Measurements from ENCODE around the gene NRF1. TPM values are rescaled to one million over a fixed set of nuclear protein-coding genes. Genes with fewer than 3 reads are reported as not detected.
A peak's percentile ranks its signal among the peaks of the same experiment; 100 is the strongest.

NRF1 gene
- total and polyA plus RNA-seq, 2 of the 13 experiments (the other 11 are each of a cell fraction or from before 2014, with no cell fraction given), result 9.3 to 10.1 TPM

- TF ChIP-seq ZNF841 (CRISPR knock-in tag; IDR thresholded peaks at IDR 0.05; ENCODE audit: borderline replicate concordance) (no peak), TBX3 (IDR thresholded peaks at IDR 0.05; ENCODE audit: borderline replicate concordance) (no peak), BCL6 (CRISPR knock-in tag; IDR thresholded peaks at IDR 0.05) (peak; percentile 97), ATRX (CRISPR knock-in tag; IDR thresholded peaks at IDR 0.05; ENCODE audit: borderline replicate concordance) (no peak), CHCHD3 (CRISPR knock-in tag; IDR thresholded peaks at IDR 0.05) (no peak), IRX3 (CRISPR knock-in tag; IDR thresholded peaks at IDR 0.05; ENCODE audit: borderline replicate concordance, low read depth) (no peak), KAT8 (CRISPR knock-in tag; IDR thresholded peaks at IDR 0.05) (no peak), TCF7 (IDR thresholded peaks at IDR 0.05; ENCODE audit: low read depth) (peak; percentile 56)
- DNase-seq (ENCODE audit: low spot score), result no peak
- 26% methylated on average over 11 of the region's 13 CpGs for WGBS (ENCODE audit: low lambda C conversion rate)
- peaks cover 15% of the 10 kb centered on the region for H3K4me1 ChIP-seq (ENCODE audit: insufficient read depth, low read length)
- H2AFZ ChIP-seq (ENCODE audit: low read length), result no peak overlapping the region
- no peak overlapping the region for H3K4me2 ChIP-seq (ENCODE audit: low read depth, low read length)
- peaks cover 16 to 73% of the 10 kb centered on the region in 2 experiments for H3K27me3 ChIP-seq (ENCODE audit: control insufficient read depth in 1 of 2, insufficient read depth in 2 of 2, low read length in 2 of 2)
- H4K20me1 ChIP-seq (ENCODE audit: insufficient read depth, low read length), result peaks cover 8% of the 10 kb centered on the region; the same call in 1 of the 2 replicates
- no peak overlapping the region for H3K4me3 ChIP-seq (replicated peaks in 1 of 3; ENCODE audit: insufficient read depth in 1 of 3, low read depth in 2 of 3, low read length in 3 of 3)
- no peaks in the 10 kb centered on the region for H3K36me3 ChIP-seq (replicated peaks in 1 of 2; ENCODE audit: control insufficient read depth in 1 of 2, insufficient read depth in 2 of 2, low read length in 2 of 2)
- no peaks in the 10 kb centered on the region for H3K9me3 ChIP-seq (ENCODE audit: low read length)
- H3K27ac ChIP-seq (ENCODE audit: extremely low read length, insufficient read depth, low read length), result no peak overlapping the region
- intact Hi-C loops (cut with micrococcal nuclease; ENCODE audit: unreplicated experiment), result no loop called here
- BruUV-seq (replicated peaks), result no TSS peak
- H3K9ac ChIP-seq (ENCODE audit: insufficient read depth, low read depth, low read length), result no peak overlapping the region
- ATAC-seq, result peak; percentile 46
- no peak for FAIRE-seq
- in situ Hi-C loops (cut with HindIII; ENCODE audit: extremely low pct_ligation_motif_present, low pct_unique_long_range_greater_than_20kb), result no loop called here
- ChIA-PET POLR2A (no interaction called here), CTCF (ENCODE audit: low intra/inter-chr PET ratio, low total read pairs) (no interaction called here)
- H3K79me2 ChIP-seq (ENCODE audit: insufficient read depth, low read length), result no peaks in the 10 kb centered on the region
Measured at GRCh38 chr7:129786825-129787563, 175.5 kb downstream of the NRF1 start.

GRCh38 chr7:129789000-129789399 lies 177.5 kb downstream of the NRF1 start:
- Histone ChIP-seq H3K79me2 (ENCODE audit: insufficient read depth, low read length) (no peaks in the 10 kb centered on the region), H3K9ac (ENCODE audit: insufficient read depth, low read depth, low read length) (no peak overlapping the region), H3K27ac (ENCODE audit: extremely low read length, insufficient read depth, low read length) (no peak overlapping the region), H3K9me3 (ENCODE audit: low read length) (no peaks in the 10 kb centered on the region), H3K4me1 (ENCODE audit: insufficient read depth, low read length) (peaks cover 15% of the 10 kb centered on the region), H3K4me2 (ENCODE audit: low read depth, low read length) (no peak overlapping the region), H2AFZ (ENCODE audit: low read length) (no peak overlapping the region), H3K27me3 (ENCODE audit: control insufficient read depth in 1 of 2, insufficient read depth in 2 of 2, low read length in 2 of 2) (peaks cover 11 to 54% of the 10 kb centered on the region in 2 experiments; a peak in 4 of 5 replicates), H3K36me3 (replicated peaks in 1 of 2; ENCODE audit: control insufficient read depth in 1 of 2, insufficient read depth in 2 of 2, low read length in 2 of 2) (no peaks in the 10 kb centered on the region), H3K4me3 (replicated peaks in 1 of 3; ENCODE audit: insufficient read depth in 1 of 3, low read depth in 2 of 3, low read length in 3 of 3) (no peak overlapping the region), H4K20me1 (ENCODE audit: insufficient read depth, low read length) (no peaks in the 10 kb centered on the region)
- WGBS (ENCODE audit: low lambda C conversion rate), result 40% methylated on average over 2 of the region's 6 CpGs
- ATAC-seq, result no peak
- intact Hi-C loops (cut with micrococcal nuclease; ENCODE audit: unreplicated experiment), result no loop called here
- FAIRE-seq, result no peak
- no peak for DNase-seq (ENCODE audit: low spot score)
- BruUV-seq (replicated peaks), result no TSS peak
- CTCF ChIA-PET (ENCODE audit: low intra/inter-chr PET ratio, low total read pairs), result no interaction called here
- POLR2A ChIA-PET, result no interaction called here
- in situ Hi-C loops (cut with HindIII; ENCODE audit: extremely low pct_ligation_motif_present, low pct_unique_long_range_greater_than_20kb), result no loop called here
- TF ChIP-seq KIAA2018 (CRISPR knock-in tag; IDR thresholded peaks at IDR 0.05; ENCODE audit: borderline replicate concordance) (no peak), NAIF1 (CRISPR knock-in tag; IDR thresholded peaks at IDR 0.05; ENCODE audit: borderline replicate concordance) (no peak), CHCHD3 (CRISPR knock-in tag; IDR thresholded peaks at IDR 0.05) (no peak)
